NB4 (cell line): ENCODE results near the gene L3MBTL2.

ENCODE experiments used
- DNase-seq: peaks from one replicate; pipeline ENCODE4 v3.0.0; 2010; ENCODE audit warnings: low read depth
- H3K4me3 ChIP-seq: one replicate; pipeline ENCODE4 v1.5.1; 2011; ENCODE audit warnings: mild to moderate bottlenecking, low read depth, low read length, moderate library complexity
- CTCF ChIP-seq: IDR thresholded peaks from one replicate; pipeline ENCODE4 v1.5.1; 2012; ENCODE audit warnings: low read depth, low read length
- MAX ChIP-seq: IDR thresholded peaks from 2 replicates; pipeline ENCODE4 v1.6.1; 2011; ENCODE audit warnings: low read depth, low read length
- MYC ChIP-seq: IDR thresholded peaks from 2 replicates; pipeline ENCODE4 v1.6.1; 2011; ENCODE audit warnings: low read depth, low read length
- POLR2A ChIP-seq: IDR thresholded peaks from 2 replicates; pipeline ENCODE4 v1.6.1; 2011; ENCODE audit warnings: mild to moderate bottlenecking; ENCODE audit not compliant: insufficient read length; ENCODE audit errors: extremely low read depth

Gene L3MBTL2

DNA sequence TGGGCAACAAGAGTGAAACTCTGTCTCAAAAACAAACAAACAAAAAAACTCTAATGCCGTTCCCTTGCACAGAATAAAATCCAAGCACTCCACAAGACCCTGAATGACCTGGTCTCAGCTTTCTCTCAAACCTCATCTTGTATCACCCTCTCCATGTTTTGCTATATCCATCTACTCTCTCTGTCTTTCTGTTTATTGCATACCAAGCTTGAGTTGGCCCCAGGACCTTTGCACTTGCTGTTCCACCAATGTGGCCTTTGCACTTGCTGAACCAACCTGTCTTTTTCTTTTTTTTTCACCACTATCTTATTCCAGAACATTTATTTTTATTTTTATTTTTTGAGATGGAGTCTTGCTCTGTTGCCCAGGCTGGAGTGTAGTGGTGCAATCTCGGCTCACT, 2.0 kb upstream of the L3MBTL2 start:
- no peak for TF ChIP-seq MYC
- H3K4me3 ChIP-seq = no peak overlapping the region
- no peak for DNase-seq

DNA sequence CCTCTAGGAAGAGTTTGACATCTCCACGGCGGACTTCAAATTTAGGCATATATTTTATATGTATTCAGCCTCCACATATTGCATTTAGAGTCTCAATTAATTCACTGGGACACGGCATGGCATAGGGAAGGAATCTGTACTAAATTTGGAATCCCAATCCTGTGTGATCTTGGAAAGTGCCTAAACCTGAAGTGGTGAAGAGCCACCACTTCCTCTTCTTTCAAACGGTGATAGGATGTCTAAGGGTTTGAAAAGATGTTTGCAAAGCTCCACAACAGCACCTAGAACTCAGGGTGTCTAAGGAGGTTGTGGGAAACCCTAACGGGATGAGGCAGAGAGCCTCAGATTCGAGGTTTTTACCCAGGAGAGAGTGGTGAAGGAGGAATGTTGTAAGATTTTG, 1.0 kb upstream of the L3MBTL2 start:
- H3K4me3 ChIP-seq = no peak overlapping the region
- no peak for DNase-seq
- TF ChIP-seq POLR2A (no peak), MYC (no peak), MAX (no peak), CTCF (no peak)

DNA sequence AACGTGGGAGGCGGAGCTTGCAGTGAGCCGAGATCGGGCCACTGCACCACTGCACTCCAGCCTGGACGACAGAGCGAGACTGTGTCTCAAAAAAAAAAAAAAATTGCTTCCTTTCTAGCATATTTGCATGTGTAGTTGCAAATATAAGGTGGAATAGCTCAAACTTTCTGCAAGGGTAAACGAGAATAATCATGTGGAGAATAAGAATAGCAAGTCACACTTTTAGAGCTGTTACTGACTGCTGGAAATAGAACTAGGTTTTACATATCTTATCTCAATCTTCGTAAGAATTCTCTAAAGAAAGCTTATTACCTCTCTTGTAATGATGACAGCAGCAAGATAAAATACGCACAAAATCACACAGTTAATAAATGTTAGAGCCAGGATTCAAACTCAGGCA, 1.6 kb downstream of the L3MBTL2 start:
- TF ChIP-seq MYC (no peak), POLR2A (no peak), CTCF (no peak), MAX (no peak)
- H3K4me3 ChIP-seq = no peak overlapping the region

DNA sequence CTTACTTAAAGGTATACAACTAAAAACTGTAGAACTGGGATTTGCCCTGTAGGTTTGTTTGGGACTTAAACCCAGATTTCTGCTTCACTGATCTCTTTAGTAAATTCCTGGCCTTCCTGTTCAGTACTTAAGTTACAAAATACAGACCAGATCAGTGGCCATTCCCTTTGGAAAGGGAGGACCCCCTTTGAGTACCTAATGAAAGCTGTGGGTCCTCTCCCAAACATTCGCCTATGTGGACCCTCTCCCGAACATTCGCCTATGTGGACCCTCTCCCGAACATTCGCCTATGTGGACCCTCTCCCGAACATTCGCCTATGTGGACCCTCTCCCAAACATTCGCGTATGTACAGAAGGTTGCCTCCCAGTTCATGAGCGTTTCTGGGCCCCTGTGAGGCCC, 10.3 kb downstream of the L3MBTL2 start:
- TF ChIP-seq MAX = no peak
- TF ChIP-seq MYC = no peak
- no peak for TF ChIP-seq POLR2A
- no peak for TF ChIP-seq CTCF
- no peak overlapping the region for H3K4me3 ChIP-seq
- DNase-seq = no peak

More for the DNA sequence above, 1.6 kb downstream of the L3MBTL2 start:
- no peak for DNase-seq

DNA sequence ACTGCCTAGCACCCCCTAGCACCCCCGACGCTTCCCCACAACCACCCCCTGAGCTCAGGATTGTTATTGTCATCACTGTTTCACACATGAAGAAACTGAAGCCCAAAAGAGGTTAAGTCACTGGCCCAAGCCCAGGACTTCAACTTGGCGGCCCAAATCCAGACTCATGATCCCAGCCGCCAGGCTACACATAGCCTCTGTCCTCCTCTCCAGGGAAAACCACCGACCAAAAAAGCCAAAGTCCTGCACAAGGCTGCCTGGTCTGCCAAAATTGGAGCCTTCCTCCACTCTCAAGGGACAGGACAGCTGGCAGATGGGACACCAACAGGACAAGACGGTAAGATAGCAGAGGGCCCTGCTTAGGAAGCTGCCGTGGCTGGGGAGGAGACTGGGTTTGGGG, 10.8 kb downstream of the L3MBTL2 start:
- no peak for DNase-seq
- TF ChIP-seq MYC (no peak), MAX (no peak), POLR2A (no peak), CTCF (no peak)

GRCh38 chr22:41216984-41217383, 11.9 kb downstream of the L3MBTL2 start:
- no peak overlapping the region for H3K4me3 ChIP-seq
- TF ChIP-seq CTCF (no peak), MYC (no peak), MAX (no peak), POLR2A (no peak)
- no peak for DNase-seq

More for the DNA sequence above, 10.8 kb downstream of the L3MBTL2 start:
- H3K4me3 ChIP-seq = no peak overlapping the region
